Stimulated activated CD4-positive, alpha-beta T cell treated with anti-CD3 and anti-CD28 coated beads, Interleukin-15, amount 100 ng/mL, for 24 hours (primary cell): Measurements from ENCODE around the gene ZNF616.

Experiments used
- DNase-seq: peaks from one replicate; pipeline ENCODE4 v3.0.0-alpha.2; 2020

Gene ZNF616

GRCh38 chr19:52139252-52140031 is at the start of gene ZNF616:
TSS of gene ZNF616 (minus strand) at chr19:52139938. CDS start at chr19:52130512, 9,426 bp downstream.
- DNase-seq: peak; percentile 97

GRCh38 chr19:52188822-52189734 is 49.3 kb upstream of the ZNF616 start:
- DNase-seq: peak; percentile 97

GRCh38 chr19:52187407-52187806 is 47.7 kb upstream of the ZNF616 start:
- DNase-seq: no peak

GRCh38 chr19:52176574-52176973 is 36.8 kb upstream of the ZNF616 start:
- no peak for DNase-seq

DNA sequence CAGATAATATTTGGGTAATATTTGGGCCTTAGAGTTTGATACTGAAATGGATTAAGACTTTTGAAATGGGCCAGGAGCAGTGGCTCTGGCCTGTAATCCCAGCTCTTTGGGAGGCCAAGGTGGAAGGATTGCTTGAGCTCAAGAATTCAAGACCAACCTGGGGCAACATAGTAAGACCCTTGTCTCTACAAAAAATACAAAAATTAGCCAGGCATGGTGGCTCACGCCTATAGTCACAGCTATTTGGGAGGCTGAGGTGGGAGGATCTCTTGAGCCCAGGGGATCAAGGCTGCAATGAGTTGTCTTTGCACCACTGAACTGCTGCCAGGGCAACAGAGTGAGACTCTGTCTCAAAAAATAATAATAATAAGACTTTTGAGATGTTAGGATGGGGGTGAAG is 32.6 kb upstream of the ZNF616 start:
- DNase-seq: no peak

DNA sequence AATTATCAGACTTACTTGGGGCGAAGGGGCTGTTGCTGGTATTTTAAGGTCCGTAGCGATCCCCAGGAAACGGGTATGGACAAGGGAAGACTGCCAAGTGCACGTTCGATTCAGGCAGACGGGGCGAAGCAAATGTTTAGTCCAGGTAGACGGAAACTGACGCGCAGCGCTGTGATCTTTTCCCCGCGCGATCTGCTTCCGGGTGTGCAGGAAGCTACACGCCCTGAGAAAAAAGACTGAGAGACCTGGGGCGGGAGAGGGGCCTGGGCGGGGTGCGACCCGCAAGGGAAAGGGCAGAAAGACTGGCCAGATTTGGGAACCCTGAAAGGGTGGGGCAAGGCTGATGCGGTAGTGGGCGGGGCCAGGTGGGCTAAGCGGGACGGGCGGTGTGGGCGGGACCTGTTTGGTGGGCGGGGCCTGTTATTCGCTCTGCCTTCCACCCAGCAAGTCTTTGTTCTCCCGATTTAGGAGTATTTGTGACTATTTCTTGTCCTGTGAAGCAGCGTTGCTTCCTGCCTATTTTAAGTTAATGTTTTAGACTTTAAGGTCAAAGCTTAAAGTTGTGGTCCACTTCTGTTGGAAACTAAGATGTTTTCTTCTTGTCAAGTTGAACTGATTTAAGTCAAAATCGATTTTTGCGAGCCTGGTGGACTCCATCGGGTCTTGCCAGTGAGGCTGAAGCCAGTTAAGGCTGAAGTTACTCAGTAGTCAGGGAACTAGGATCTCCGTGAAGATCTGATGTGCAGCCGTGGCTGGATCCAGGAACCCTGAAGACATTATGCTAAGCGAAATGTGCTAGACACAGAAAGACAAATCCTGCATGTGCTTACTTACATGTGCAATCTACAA is 31.8 kb upstream of the ZNF616 start, which contains the start of gene ZNF836:
Gene ZNF836, minus strand, starts transcription at position 301 of the 849 bp plus-strand sequence. CDS start 3,549 bp downstream, outside the sequence.
- peak; percentile 93 for DNase-seq

- DNase-seq: no peak
Measured at GRCh38 chr19:52170863-52171320, 31.2 kb upstream of the ZNF616 start.

DNA sequence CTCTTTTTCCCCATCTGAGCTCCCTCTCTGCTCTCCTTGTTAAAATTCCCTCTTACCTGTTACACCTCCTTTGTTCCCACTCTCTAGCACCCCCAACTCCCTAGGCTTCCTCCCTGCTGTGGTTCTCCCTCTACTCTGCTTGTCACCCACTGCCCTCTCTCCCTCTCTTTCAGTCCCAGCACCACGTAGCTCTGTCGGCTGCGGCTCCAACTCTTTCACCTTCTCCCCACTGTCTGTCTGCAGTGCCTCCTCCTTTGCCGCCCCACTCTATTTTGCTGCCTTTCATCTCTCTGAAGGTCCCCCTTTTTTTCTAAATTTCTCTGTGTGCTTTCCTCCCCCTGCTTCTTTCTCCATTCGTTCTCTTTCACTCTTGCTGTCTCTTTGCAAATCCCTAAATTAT is 30.6 kb upstream of the ZNF616 start:
- peak; percentile 5 for DNase-seq

- no peak for DNase-seq
Measured at GRCh38 chr19:52155596-52156359, 16.0 kb upstream of the ZNF616 start.

DNA sequence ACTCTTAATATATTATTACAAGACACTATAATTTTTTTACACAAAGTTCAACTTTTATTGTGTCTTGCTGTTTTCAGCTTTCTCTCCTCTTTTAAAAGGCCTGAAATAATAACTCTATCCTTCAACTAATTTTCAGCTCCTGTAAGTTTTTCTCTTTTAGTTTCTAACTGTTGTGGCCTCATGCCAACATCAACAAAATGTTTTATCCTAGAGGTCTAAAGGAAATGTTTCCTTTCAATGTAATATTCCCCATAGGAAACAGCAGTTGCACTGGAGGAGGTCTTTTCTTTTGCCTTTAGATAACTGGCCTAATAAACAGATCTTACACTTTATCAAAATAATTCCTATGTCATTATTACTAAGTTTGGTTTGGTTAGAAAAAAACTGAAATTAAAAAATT is 8.5 kb upstream of the ZNF616 start:
- no peak for DNase-seq

DNA sequence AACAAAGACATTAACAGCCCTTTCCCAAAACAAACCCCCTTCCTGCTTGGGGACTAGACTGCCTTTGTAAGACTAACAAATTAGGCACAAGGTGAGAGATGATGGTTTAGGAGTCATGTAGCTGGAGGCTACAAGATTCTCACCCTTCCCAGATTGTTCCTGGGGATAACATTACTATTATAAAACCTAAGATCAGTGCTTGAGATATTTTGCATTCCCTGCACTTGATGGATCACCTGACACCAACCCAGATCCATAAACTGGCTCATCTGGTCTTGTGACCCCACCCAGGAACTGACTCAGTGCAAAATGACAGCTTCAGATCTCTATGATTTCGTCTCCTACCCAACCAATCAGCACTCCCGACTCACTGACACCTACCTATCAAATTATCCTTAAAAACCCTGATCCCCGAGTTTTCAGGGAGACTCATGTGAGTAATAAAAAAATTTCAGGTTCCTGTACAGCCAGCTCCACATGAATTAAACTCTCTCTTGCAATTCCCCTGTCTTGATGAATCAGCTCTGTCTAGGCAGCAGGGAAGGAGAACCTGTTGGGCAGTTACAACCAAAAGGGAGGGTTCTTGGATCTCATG is 2.4 kb upstream of the ZNF616 start:
- DNase-seq: no peak

DNA sequence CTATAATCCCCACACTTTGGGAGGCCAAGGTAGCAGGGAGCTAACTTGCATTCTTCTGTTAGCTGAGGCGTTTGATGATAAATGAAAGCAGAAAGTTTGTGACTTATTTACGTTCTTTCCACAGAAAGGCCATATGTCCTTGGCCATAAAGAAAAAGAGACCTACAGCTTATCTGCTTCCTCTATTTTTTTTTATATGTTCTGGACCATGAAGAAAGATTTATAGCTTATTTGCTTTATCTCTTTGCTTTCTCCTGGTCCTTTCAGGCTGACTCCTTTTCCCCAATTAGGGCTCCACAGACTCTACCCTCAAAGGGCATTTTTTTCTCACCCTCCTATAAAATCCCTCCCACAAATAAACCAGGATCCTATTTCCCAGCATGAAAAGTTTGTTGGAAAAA is 1.5 kb upstream of the ZNF616 start:
- no peak for DNase-seq

GRCh38 chr19:52140032-52140710 is 433 bp upstream of the ZNF616 start:
- no peak for DNase-seq

GRCh38 chr19:52138983-52139251 is 821 bp downstream of the ZNF616 start:
- DNase-seq: no peak

- DNase-seq: peak; percentile 64
Measured at GRCh38 chr19:52138278-52138982, 1.3 kb downstream of the ZNF616 start.

DNA sequence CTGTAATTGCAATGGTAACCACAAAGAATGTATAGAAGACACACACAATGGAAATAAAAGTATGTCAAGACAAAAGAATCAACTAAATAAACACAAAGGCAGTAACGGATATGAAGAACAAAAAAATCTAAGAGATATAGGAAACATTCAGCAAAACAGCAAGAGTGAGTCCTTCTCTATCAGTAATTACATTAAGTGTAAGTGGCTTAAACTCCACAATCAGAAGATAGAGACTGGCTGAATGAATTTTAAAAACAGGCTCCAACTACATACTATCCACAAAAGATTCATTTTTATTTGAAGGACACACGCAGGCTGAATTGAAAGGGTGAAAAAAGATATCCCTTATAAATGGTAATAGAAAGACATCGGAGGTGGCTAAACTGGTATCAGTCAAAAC is 19.5 kb downstream of the ZNF616 start:
- DNase-seq: no peak

DNA sequence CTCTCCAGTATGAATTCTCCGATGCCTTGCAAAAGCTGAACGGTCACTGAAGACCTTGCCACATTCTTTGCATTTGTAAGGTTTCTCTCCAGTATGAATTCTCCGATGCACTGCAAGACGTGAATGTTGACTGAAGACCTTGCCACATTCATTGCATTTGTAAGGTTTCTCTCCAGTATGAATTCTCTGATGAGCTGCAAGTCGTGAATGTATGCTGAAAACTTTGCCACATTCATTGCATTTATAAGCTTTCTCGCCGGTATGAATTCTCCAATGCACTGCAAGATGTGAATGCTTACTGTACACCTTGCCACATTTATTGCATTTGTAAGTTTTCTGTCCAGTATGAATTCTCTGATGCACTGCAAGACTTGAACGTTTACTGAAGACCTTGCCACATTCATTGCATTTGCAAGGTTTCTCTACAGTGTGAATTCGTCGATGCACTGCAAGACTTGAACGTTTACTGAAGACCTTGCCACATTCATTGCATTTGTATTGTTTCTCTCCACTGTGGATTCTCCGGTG is 24.1 kb downstream of the ZNF616 start:
- DNase-seq: no peak

DNA sequence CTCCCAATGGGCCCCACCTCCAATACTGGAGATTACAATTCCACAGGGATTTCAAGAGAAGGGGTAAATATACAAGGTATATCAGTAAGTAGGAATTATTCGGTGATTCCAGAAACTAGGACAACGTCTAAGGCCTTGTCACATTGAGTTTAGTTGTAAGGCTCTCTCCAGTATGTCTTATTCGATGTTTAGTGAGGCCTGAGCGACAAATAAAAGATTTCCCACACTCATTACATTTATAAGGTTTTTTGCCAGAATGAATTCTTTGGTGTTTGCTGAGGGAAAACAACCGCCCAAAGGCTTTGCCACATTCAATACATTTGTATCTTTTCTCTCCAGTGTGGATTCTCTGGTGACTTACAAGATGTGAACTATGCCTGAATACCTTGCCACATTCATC is 25.0 kb downstream of the ZNF616 start:
- no peak for DNase-seq

DNA sequence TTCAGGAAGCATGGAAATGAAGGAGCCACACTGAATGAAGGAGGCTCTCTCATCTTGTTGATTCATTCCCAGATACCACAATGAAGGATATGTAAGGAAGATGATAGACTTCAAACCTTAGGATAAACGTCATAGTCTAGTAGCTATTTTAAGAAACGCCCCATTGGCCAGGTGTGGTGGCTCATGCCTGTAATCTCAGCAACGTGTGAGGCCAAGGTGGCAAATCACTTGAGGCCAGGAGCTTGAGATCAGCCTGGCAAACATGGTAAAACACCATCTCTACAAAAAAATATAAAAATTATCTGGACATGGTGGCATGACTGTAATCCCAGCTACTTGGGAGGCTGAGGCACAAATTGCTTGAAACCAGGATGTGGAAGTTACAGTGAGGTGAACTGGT is 27.1 kb downstream of the ZNF616 start:
- DNase-seq: no peak

DNA sequence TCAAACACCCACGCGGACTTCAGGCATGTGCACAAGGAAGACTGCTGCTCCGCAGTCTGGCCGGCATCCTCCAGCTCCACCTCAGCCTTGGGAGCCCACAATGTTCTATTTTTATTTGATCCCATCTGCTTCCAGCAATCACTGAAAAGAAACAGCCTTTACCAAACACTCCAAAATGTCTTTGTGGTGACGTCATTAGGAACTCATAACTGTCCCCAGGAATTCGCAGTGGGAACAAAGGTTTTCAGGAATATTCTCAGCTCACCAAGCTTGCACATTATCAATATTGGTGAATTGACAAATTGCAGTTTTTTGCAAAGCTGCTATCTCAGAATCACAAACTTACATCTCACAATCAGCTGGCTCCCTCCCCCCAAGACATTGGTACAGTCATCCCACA is 29.0 kb downstream of the ZNF616 start:
- no peak for DNase-seq
